ENCODE results near the gene CXorf66. TPM values are rescaled to one million over a fixed set of nuclear protein-coding genes. Genes with fewer than 3 reads are reported as not detected.

CXorf66 gene
- total RNA-seq: not detected
- polyA plus RNA-seq: not detected
- long read RNA-seq, donor 1: 0 reads
- long read RNA-seq, donor 2: 0 reads
- long read RNA-seq, donor 3: 0 reads
- long read RNA-seq, donor 4: 0 reads
- long read RNA-seq, donor 5: 0 reads

GRCh38 chrX:139965421-139965820 is at the start of gene CXorf66:
Gene CXorf66 (minus strand): TSS chrX:139965521. CDS start chrX:139965496, 25 bp downstream.
- Histone ChIP-seq H3K9ac (ENCODE audit: insufficient read depth in 1 of 2, low read length in 2 of 2) (no peak within 1 kb of the TSS), H3K36me3 (ENCODE audit: control insufficient read depth in 4 of 4, insufficient read depth in 4 of 4, low read length in 4 of 4) (no peaks in the 10 kb centered on the region), H3K27ac (ENCODE audit: low read depth in 1 of 2, low read length in 1 of 2) (no peak within 1 kb of the TSS), H3K9me3 (ENCODE audit: control insufficient read depth in 4 of 4, insufficient read depth in 3 of 4, low read length in 3 of 4) (no peaks in the 10 kb centered on the region), H3K27me3 (ENCODE audit: control insufficient read depth in 3 of 3, insufficient read depth in 3 of 3, low read length in 2 of 3) (peaks cover 0 to 2% (median 0%) of the 10 kb centered on the region in 3 donors), H3K4me3 (no peak within 1 kb of the TSS), H3K4me1 (ENCODE audit: control insufficient read depth in 5 of 5, insufficient read depth in 5 of 5, low read length in 5 of 5) (no peaks in the 10 kb centered on the region)
- ATAC-seq (ENCODE audit: insufficient read depth, low FRiP score): no peak
- WGBS, 2 donors: 88 to 91% methylated on average over 7 of the region's 7 CpGs
- no peak for TF ChIP-seq CTCF (IDR thresholded peaks at IDR 0.05; ENCODE audit: control extremely low read depth, extremely low read depth)
- no peak for DNase-seq

- WGBS, 2 donors: 57 to 82% methylated on average over 3 of the region's 3 CpGs
- no peaks in the 10 kb centered on the region for H3K27me3 ChIP-seq (ENCODE audit: control insufficient read depth in 3 of 3, insufficient read depth in 3 of 3, low read length in 2 of 3)
- no peak overlapping the region for H3K4me3 ChIP-seq
- no peak overlapping the region for H3K27ac ChIP-seq (ENCODE audit: low read depth in 1 of 2, low read length in 1 of 2)
- H3K9ac ChIP-seq (ENCODE audit: insufficient read depth in 1 of 2, low read length in 2 of 2): no peak overlapping the region
- no peaks in the 10 kb centered on the region for H3K36me3 ChIP-seq (ENCODE audit: control insufficient read depth in 4 of 4, insufficient read depth in 4 of 4, low read length in 4 of 4)
- ATAC-seq (ENCODE audit: insufficient read depth, low FRiP score) (no peak), DNase-seq (no peak)
- no peak for TF ChIP-seq CTCF (IDR thresholded peaks at IDR 0.05; ENCODE audit: control extremely low read depth, extremely low read depth)
- H3K4me1 ChIP-seq (ENCODE audit: control insufficient read depth in 5 of 5, insufficient read depth in 5 of 5, low read length in 5 of 5): no peaks in the 10 kb centered on the region
- H3K9me3 ChIP-seq (ENCODE audit: control insufficient read depth in 4 of 4, insufficient read depth in 3 of 4, low read length in 3 of 4): no peaks in the 10 kb centered on the region
These were observed 17.5 kb upstream of the CXorf66 start for GRCh38 chrX:139982856-139983255.

- peaks cover 0 to 8% (median 0%) of the 10 kb centered on the region in 3 donors for H3K27me3 ChIP-seq (ENCODE audit: control insufficient read depth in 3 of 3, insufficient read depth in 3 of 3, low read length in 2 of 3)
- WGBS, 2 donors: 86 to 87% methylated on average over 3 of the region's 3 CpGs
These were observed 9.2 kb upstream of the CXorf66 start for GRCh38 chrX:139974471-139974870.

More at GRCh38 chrX:139974471-139974870, 9.2 kb upstream of the CXorf66 start:
- Histone ChIP-seq H3K9ac (ENCODE audit: insufficient read depth in 1 of 2, low read length in 2 of 2) (no peak overlapping the region), H3K4me1 (ENCODE audit: control insufficient read depth in 5 of 5, insufficient read depth in 5 of 5, low read length in 5 of 5) (no peaks in the 10 kb centered on the region), H3K4me3 (no peak overlapping the region), H3K36me3 (ENCODE audit: control insufficient read depth in 4 of 4, insufficient read depth in 4 of 4, low read length in 4 of 4) (no peaks in the 10 kb centered on the region), H3K9me3 (ENCODE audit: control insufficient read depth in 4 of 4, insufficient read depth in 3 of 4, low read length in 3 of 4) (peaks cover 0 to 3% (median 0%) of the 10 kb centered on the region in 4 donors), H3K27ac (ENCODE audit: low read depth in 1 of 2, low read length in 1 of 2) (no peak overlapping the region)
- ATAC-seq (ENCODE audit: insufficient read depth, low FRiP score) (no peak), DNase-seq (no peak)
- TF ChIP-seq CTCF (IDR thresholded peaks at IDR 0.05; ENCODE audit: control extremely low read depth, extremely low read depth): no peak
